HTR-8/SVneo (cell line): Measurements from ENCODE around the gene CAPN12.
A peak's percentile ranks its signal among the peaks of the same experiment; 100 is the strongest.

Experiments used
- DNase-seq: peaks from one replicate; pipeline ENCODE4 v3.0.0; 2011; ENCODE audit warnings: low spot score, mixed read lengths; ENCODE audit not compliant: insufficient read length
- FAIRE-seq: peaks from 2 replicates; lab custom pipeline; 2011; peaks lifted over from hg19 to GRCh38; lab: Jason Lieb, UNC

Gene CAPN12

DNA sequence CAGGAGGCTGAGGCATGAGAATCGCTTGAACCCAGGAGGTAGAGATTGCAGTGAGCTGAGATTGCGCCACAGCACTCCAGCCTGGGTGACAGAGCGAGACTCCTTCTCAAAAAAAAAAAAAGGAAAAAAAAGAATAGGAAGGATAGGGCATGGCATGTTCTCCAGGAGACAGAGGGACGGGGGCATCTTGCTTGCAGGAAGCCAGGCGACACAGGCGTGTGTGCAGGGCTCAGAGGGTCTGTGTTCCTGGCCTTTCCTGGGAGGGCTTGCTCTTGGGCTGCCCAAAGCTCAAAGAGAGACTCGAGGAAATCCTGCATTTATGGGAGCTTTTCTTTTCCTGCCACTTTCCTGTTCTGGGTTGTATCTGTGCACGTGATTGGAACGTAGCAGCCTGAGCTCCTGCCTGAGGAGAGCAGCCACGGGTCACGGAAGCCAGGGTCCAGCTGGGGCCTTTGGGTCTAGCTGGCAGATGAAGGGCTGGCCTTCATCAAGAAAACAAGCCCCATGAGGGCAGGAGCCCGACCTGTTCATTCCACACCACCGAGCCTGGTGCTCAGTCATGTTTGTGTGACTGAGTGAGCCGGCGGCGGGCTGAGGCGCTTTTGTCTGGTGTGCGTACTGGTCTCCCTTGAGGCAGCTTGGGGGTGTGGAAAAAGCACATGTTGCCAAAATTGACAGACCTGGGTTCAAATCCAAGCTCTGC is 44.5 kb downstream of the CAPN12 start:
- DNase-seq (no peak), FAIRE-seq (no peak)

- FAIRE-seq: no peak
These were observed 45.3 kb downstream of the CAPN12 start for GRCh38 chr19:38699027-38699346.

GRCh38 chr19:38698225-38699026 is 45.8 kb downstream of the CAPN12 start:
- FAIRE-seq (no peak), DNase-seq (no peak)

More at GRCh38 chr19:38699027-38699346, 45.3 kb downstream of the CAPN12 start:
- no peak for DNase-seq

- FAIRE-seq (peak; percentile 36), DNase-seq (no peak)
These were observed 46.6 kb downstream of the CAPN12 start for GRCh38 chr19:38697641-38698071.

DNA sequence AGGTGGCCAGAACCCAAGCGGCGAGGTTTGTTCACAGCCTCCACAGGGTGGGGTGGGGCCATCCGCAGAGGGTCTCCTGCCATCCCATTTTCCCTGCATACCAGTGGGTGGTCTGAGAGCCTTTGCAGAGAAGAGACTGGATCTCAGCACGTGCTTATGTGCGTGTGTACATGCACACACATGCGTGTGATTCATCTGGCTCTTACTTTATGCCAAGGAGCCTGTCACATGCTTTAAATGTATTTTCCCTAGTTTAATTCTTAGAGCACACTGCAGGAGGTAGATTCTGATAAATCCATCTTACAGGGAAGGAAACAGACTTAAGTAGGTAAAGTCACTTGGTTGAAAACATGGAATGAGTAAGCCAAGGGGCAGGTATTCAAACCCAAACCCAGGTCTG is 47.1 kb downstream of the CAPN12 start:
- DNase-seq (no peak), FAIRE-seq (no peak)

DNA sequence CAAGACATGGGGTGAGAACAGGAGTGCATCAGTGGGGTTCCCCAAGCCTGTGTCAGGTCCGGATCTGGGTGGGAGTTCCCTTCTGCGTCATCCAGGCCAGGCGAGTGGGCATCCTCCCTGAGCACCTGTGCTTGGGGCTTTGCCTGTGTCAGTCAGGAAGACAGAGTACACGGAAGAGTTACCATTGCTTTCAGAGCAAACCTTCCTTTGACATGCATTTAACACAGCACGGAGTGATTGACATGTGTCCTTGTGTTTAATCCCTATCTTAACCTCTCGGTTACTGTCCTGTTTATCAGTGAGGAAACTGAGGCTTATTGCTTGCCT is 47.6 kb downstream of the CAPN12 start:
- DNase-seq (no peak), FAIRE-seq (no peak)

GRCh38 chr19:38695832-38696728 is 48.2 kb downstream of the CAPN12 start:
- DNase-seq (no peak), FAIRE-seq (no peak)

- DNase-seq: no peak
- no peak for FAIRE-seq
These were observed 49.0 kb downstream of the CAPN12 start for GRCh38 chr19:38695317-38695683.

DNA sequence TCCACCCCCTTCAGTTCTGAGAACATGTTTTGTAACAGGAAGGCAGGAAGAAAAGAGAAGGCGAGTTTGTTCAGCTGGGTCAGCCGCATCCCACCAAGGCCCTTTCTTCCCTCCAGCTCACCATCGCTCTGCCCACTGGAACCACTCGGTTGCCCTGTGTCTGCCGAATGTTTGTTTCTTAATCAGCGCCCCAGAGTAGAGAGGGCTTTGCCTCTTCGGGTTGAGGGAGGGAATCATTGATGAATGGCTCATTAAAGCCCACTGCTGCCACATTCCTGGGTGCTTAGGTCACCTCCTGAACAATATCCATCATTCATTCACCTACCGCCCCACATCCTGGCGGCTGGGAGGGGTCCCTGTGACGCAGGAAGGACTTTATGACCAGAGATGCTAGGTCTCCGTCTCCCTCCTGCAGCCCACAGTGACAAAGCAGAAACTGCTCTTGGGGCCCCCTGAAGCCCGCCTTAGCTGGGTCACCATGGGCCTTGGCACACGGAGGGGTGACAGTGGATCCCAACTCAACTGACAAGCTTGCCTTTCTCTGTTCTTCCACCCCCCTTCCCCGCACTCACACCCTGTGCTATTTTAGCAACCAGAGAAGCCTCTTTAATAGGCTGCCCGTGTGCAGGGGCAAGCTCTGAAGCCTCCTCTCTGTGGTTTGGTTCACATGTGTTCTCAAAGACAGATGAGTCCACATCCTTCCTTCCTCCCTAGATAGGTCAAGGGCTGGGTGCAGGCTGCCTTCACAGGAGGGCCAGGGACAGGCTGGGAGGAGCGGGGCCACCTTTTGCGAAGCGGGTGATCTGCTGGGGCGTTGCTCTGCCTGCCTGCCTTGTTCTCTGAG is 50.7 kb downstream of the CAPN12 start:
- DNase-seq (peak; percentile 87), FAIRE-seq (peak; percentile 90)

DNA sequence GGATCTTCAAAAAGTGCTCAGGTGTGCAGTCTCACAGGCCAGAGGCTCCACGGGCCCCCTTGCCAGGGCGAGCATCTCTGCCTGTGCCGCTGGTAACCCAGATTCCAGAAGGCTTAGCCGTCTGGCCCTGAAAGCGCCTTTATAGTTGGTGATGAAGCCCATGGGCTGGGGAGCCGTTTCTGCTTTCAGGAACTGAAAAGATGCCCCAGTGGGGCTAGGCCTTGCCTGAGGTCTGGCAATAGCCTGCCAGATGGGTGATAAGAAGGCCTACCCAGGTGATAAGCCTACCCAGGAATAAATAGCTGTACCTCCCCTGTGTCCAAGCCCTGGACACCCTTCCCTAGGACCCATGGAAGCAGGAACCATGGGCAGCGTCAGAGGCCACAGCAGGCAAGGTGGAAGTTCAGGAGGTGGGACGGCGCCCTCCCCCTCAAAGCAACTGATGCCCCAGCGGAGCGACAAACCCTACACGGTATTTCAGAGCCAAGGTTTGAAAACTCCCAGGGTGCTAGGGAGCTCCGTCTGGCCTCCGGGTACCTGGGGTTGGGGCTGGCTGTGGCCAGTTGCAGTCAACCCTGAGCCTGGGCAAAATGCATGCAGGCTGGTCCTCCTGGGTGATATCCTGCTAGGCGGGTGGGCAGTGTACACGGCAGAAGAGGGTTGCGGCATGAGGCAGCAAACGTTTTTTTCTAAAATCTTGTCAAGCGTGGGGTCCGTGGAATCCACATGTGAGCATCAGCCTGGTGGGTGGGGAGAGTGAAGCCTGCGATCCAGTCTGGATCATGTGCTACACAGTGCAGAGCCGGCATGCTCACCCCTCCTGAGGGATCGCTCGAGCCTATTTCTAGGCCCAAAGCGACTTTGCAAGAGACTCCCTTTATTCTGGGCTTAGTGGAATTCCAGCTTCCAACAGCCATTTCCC is 51.6 kb downstream of the CAPN12 start:
- FAIRE-seq: no peak
- DNase-seq: no peak

DNA sequence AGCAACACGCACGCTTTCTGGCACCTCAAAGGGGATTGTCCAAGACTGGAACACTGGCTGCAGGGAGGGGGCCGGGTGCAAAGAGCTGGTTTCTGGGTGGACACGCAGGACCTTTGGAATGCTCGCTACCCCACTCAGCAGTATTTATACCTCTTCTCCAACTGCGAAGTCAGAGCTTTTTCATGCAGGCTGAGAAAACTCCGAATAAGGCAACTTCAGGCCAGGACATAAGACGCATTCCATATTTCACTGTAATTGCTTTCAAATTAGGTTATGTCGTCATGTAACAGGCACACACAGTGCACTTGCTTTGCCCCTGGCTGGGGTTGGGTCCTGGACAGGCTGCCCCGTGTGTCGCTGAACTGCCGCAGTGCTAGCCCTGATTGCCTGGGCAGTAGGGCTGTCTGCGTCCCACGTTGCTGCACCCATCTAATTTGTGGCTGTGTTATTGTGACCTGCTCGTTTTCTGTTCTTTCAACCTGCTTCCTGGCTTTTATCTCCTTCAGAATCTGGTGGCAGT is 52.3 kb downstream of the CAPN12 start:
- FAIRE-seq: peak; percentile 67
- DNase-seq: no peak

- FAIRE-seq (no peak), DNase-seq (no peak)
These were observed 53.4 kb downstream of the CAPN12 start for GRCh38 chr19:38690832-38691231.

- DNase-seq (no peak), FAIRE-seq (no peak)
These were observed 54.1 kb downstream of the CAPN12 start for GRCh38 chr19:38690146-38690545.

GRCh38 chr19:38687837-38688378 is 56.4 kb downstream of the CAPN12 start:
- FAIRE-seq (no peak), DNase-seq (no peak)

GRCh38 chr19:38686530-38686888 is 57.8 kb downstream of the CAPN12 start:
- FAIRE-seq (no peak), DNase-seq (no peak)

- FAIRE-seq (no peak), DNase-seq (no peak)
These were observed 58.4 kb downstream of the CAPN12 start for GRCh38 chr19:38685666-38686529.

DNA sequence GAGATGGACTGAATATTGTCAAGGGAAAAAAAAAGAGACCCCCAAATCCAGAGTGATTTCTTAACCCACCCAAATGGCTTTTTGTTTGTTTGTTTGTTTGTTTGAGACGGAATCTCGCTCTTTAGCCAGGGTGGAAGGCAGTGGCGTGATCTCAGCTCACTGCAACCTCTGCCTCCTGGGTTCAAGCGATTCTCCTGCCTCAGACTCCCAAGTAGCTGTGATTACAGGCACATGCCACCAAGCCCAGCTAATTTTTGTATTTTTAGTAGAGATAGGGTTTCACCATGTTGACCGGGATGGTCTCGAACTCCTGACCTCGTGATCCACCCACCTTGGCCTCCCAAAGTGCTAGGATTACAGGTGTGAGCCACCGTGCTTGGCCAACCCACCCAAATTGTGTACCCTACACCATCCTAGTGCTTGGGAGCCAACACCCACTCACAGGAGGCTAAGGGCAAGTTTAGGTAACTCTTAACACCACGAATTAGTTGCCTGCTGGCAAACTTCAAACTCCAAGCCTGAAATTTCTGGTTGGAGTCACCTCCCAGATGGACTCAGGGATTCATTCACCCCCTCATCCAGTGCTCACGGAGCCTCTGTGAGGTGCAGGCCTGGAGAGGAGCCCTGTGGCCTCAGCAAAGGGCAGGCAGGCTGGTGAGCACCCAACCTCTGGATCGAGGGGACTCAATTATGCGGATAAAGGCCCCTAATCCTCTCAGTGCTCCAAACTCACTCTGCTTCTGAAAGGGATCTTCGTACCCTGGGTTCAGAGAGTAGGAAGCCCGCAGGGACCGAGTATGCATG is 59.2 kb downstream of the CAPN12 start:
- no peak for FAIRE-seq
- no peak for DNase-seq
